CD14-positive monocyte (primary cell): ENCODE results near the gene ALG6. TPM values are rescaled to one million over a fixed set of nuclear protein-coding genes. Genes with fewer than 3 reads are reported as not detected.
A peak's percentile ranks its signal among the peaks of the same experiment; 100 is the strongest.

ENCODE experiments used
- DNase-seq, 3 donors: peaks; one replicate each; pipeline ENCODE4 v3.0.0-alpha.2; 2011 to 2022
- H2AFZ ChIP-seq: 2 replicates; pipeline ENCODE4 v1.6.0; 2012; ENCODE audit warnings: mild to moderate bottlenecking, low read depth, low read length, inconsistent platforms; ENCODE audit not compliant: insufficient read depth, poor library complexity, severe bottlenecking
- H3K27ac ChIP-seq, 2 donors: 1 replicate in 1 of 2; 2 replicates in 1 of 2; pipeline ENCODE4 v1.5.1; 2012 to 2013; ENCODE audit warnings: low read length in 2 of 2, control low read depth in 1 of 2, inconsistent platforms in 1 of 2, low read depth in 1 of 2, mild to moderate bottlenecking in 1 of 2
- H3K27me3 ChIP-seq, 2 donors: one replicate each; pipeline versions ENCODE4 v1.6.0 to v1.6.1; 2011 to 2013; ENCODE audit warnings: low read length in 2 of 2; ENCODE audit not compliant: control insufficient read depth in 2 of 2, insufficient read depth in 2 of 2
- H3K36me3 ChIP-seq, 2 donors: replicated peaks in 1 of 2; 1 replicate in 1 of 2; 2 replicates in 1 of 2; pipeline versions ENCODE4 v1.5.1 to v1.6.1; 2012 to 2013; ENCODE audit warnings: low read length in 2 of 2, control low read depth in 1 of 2, inconsistent platforms in 1 of 2, mild to moderate bottlenecking in 1 of 2; ENCODE audit not compliant: insufficient read depth in 2 of 2, control insufficient read depth in 1 of 2
- H3K4me1 ChIP-seq, 2 donors: 1 replicate in 1 of 2; 2 replicates in 1 of 2; pipeline versions ENCODE4 v1.5.1 to v1.6.1; 2012 to 2013; ENCODE audit warnings: low read length in 2 of 2, control low read depth in 1 of 2, inconsistent platforms in 1 of 2, mild to moderate bottlenecking in 1 of 2, moderate library complexity in 1 of 2; ENCODE audit not compliant: insufficient read depth in 2 of 2, control insufficient read depth in 1 of 2
- H3K4me2 ChIP-seq: replicated peaks from 2 replicates; pipeline ENCODE3; 2012; ENCODE audit warnings: low read length, moderate library complexity, mild to moderate bottlenecking; ENCODE audit not compliant: poor library complexity, severe bottlenecking; ENCODE audit errors: extremely low read depth
- H3K4me3 ChIP-seq, 3 experiments: fragments of 200-600 bp in 1 of 3; sonication (generic) in 1 of 3; replicated peaks in 1 of 3; 1 replicate in 2 of 3; 2 replicates in 1 of 3; pipeline ENCODE4 v1.5.1; 2011 to 2013; ENCODE audit warnings: low read length in 3 of 3, mild to moderate bottlenecking in 3 of 3, control low read depth in 2 of 3, low read depth in 2 of 3, inconsistent platforms in 1 of 3, moderate library complexity in 1 of 3
- H3K79me2 ChIP-seq: 2 replicates; pipeline ENCODE4 v1.6.0; 2012; ENCODE audit warnings: mild to moderate bottlenecking, control low read depth, inconsistent platforms, low read length, moderate library complexity; ENCODE audit not compliant: insufficient read depth
- H3K9ac ChIP-seq: 2 replicates; pipeline ENCODE4 v1.6.0; 2017; ENCODE audit warnings: low read length, mild to moderate bottlenecking; ENCODE audit not compliant: insufficient read depth, poor library complexity, severe bottlenecking
- H3K9me3 ChIP-seq, 2 donors: replicated peaks in 1 of 2; 1 replicate in 1 of 2; 2 replicates in 1 of 2; pipeline versions ENCODE4 v1.5.1 to v1.6.1; 2012 to 2013; ENCODE audit warnings: low read length in 2 of 2, control low read depth in 1 of 2; ENCODE audit not compliant: control insufficient read depth in 1 of 2, insufficient read depth in 1 of 2
- H4K20me1 ChIP-seq: 2 replicates; pipeline ENCODE4 v1.6.0; 2012; ENCODE audit warnings: mild to moderate bottlenecking, low read length, control low read depth, moderate library complexity; ENCODE audit not compliant: insufficient read depth
- H3K27ac Mint-ChIP-seq, 7 donors: one replicate each; pipeline ENCODE4 v1.8.0; 2020; ENCODE audit warnings: mild to moderate bottlenecking in 7 of 7, mixed read lengths in 7 of 7, moderate library complexity in 6 of 7, inconsistent platforms in 2 of 7
- H3K27me3 Mint-ChIP-seq, 3 donors: one replicate each; pipeline ENCODE4 v1.8.0; 2021 to 2022; ENCODE audit warnings: low read depth in 3 of 3, mild to moderate bottlenecking in 3 of 3, mixed read lengths in 3 of 3, moderate library complexity in 3 of 3, inconsistent platforms in 1 of 3
- H3K36me3 Mint-ChIP-seq, 2 donors: one replicate each; pipeline ENCODE4 v1.8.0; 2020; ENCODE audit warnings: mixed read lengths in 2 of 2, inconsistent platforms in 1 of 2, mild to moderate bottlenecking in 1 of 2
- H3K4me1 Mint-ChIP-seq: one replicate; pipeline ENCODE4 v1.8.0; 2020; ENCODE audit warnings: mild to moderate bottlenecking, mixed read lengths
- H3K4me3 Mint-ChIP-seq, 2 donors: one replicate each; pipeline ENCODE4 v1.8.0; 2020; ENCODE audit warnings: mild to moderate bottlenecking in 2 of 2, mixed read lengths in 2 of 2, moderate library complexity in 1 of 2
- H3K9me3 Mint-ChIP-seq, 7 donors: one replicate each; pipeline ENCODE4 v1.8.0; 2020 to 2022; ENCODE audit warnings: mixed read lengths in 7 of 7, mild to moderate bottlenecking in 6 of 7, moderate library complexity in 6 of 7, inconsistent platforms in 2 of 7
- intact Hi-C, 2 donors: fragments of 100-400 bp; cut with micrococcal nuclease; formaldehyde crosslinking; loops; one replicate each; pipeline versions ENCODE4 v1.15.0 to v1.15.1; 2023
- polyA plus RNA-seq, 3 donors: library from polyadenylated mRNA; depleted of rRNA in 1 of 3; unstranded in 2 of 3; stranded (reverse) in 1 of 3; fragments of 300-500 nt in 2 of 3; fragments of >200 nt in 1 of 3; fragmentation: Illumina TruSeq in 2 of 3; gene quantifications; 1 replicate in 2 of 3; 2 replicates in 1 of 3; pipeline ENCODE4 v1.2.3, GENCODE V29; 2012 to 2021
- TF ChIP-seq, protein P1 (sequence below): fragments of 200-600 bp; IDR thresholded peaks from one replicate; pipeline ENCODE4 v1.8.0; 2022; ENCODE audit warnings: antibody characterized with exemption, mild to moderate bottlenecking

The ALG6 gene
- polyA plus RNA-seq, 3 donors, result 9.3 to 24.7 (median 20.2) TPM

GRCh38 chr1:63454269-63454668, 86.8 kb downstream of the ALG6 start:
- H3K36me3 ChIP-seq, result no peaks in the 10 kb centered on the region
- H2AFZ ChIP-seq, result no peak overlapping the region
- no peaks in the 10 kb centered on the region for H4K20me1 ChIP-seq
- no peaks in the 10 kb centered on the region for H3K4me1 ChIP-seq
- no peak for DNase-seq
- TF ChIP-seq, protein P1, sequence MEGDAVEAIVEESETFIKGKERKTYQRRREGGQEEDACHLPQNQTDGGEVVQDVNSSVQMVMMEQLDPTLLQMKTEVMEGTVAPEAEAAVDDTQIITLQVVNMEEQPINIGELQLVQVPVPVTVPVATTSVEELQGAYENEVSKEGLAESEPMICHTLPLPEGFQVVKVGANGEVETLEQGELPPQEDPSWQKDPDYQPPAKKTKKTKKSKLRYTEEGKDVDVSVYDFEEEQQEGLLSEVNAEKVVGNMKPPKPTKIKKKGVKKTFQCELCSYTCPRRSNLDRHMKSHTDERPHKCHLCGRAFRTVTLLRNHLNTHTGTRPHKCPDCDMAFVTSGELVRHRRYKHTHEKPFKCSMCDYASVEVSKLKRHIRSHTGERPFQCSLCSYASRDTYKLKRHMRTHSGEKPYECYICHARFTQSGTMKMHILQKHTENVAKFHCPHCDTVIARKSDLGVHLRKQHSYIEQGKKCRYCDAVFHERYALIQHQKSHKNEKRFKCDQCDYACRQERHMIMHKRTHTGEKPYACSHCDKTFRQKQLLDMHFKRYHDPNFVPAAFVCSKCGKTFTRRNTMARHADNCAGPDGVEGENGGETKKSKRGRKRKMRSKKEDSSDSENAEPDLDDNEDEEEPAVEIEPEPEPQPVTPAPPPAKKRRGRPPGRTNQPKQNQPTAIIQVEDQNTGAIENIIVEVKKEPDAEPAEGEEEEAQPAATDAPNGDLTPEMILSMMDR, result no peak
- Mint-ChIP-seq H3K9me3 (no peaks in the 10 kb centered on the region), H3K27me3 (no peaks in the 10 kb centered on the region), H3K4me3 (no peak overlapping the region), H3K27ac (no peak overlapping the region), H3K36me3 (peaks cover 3 to 9% of the 10 kb centered on the region in 2 donors), H3K4me1 (peaks cover 4% of the 10 kb centered on the region)
- H3K9me3 ChIP-seq, result no peaks in the 10 kb centered on the region
- H3K27me3 ChIP-seq, result no peaks in the 10 kb centered on the region
- H3K27ac ChIP-seq, result no peak overlapping the region
- no peak overlapping the region for H3K4me2 ChIP-seq
- H3K4me3 ChIP-seq, result no peak overlapping the region
- no peaks in the 10 kb centered on the region for H3K79me2 ChIP-seq
- H3K9ac ChIP-seq, result no peak overlapping the region
- intact Hi-C loops, result no loop called here

- Histone ChIP-seq H3K9me3 (peaks cover 0 to 8% of the 10 kb centered on the region in 2 donors), H3K4me1 (peaks cover 9 to 16% of the 10 kb centered on the region in 2 donors), H3K36me3 (no peaks in the 10 kb centered on the region), H3K4me3 (no peak overlapping the region), H3K27ac (no peak overlapping the region), H3K9ac (no peak overlapping the region), H2AFZ (no peak overlapping the region), H3K4me2 (no peak overlapping the region), H3K79me2 (no peaks in the 10 kb centered on the region), H4K20me1 (no peaks in the 10 kb centered on the region), H3K27me3 (no peaks in the 10 kb centered on the region)
- H3K4me1 Mint-ChIP-seq, result peaks cover 17% of the 10 kb centered on the region
- peak overlapping the region in 1 of 7 donors; percentile 24 for H3K27ac Mint-ChIP-seq
- H3K4me3 Mint-ChIP-seq, result no peak overlapping the region
- H3K9me3 Mint-ChIP-seq, result peaks cover 1 to 11% (median 7%) of the 10 kb centered on the region in 7 donors
- DNase-seq, result no peak
- H3K27me3 Mint-ChIP-seq, result no peaks in the 10 kb centered on the region
- TF ChIP-seq, protein P1, result no peak
- H3K36me3 Mint-ChIP-seq, result peaks cover 3 to 15% of the 10 kb centered on the region in 2 donors
- intact Hi-C loops, result no loop called here
These were observed 91.3 kb downstream of the ALG6 start for GRCh38 chr1:63458750-63459149.
